GM06990 (cell line): ENCODE results near the gene GAD1.
A peak's percentile ranks its signal among the peaks of the same experiment; 100 is the strongest.

ENCODE experiments used
- DNase-seq: peaks from one replicate; pipeline ENCODE4 v3.0.0-alpha.2; 2011; ENCODE audit not compliant: insufficient read length; ENCODE audit errors: extremely low read depth
- H3K27me3 ChIP-seq: replicated peaks from 2 replicates; pipeline ENCODE4 v1.6.0; 2011; ENCODE audit warnings: low read length; ENCODE audit not compliant: control insufficient read depth, insufficient read depth
- H3K36me3 ChIP-seq: 2 replicates; pipeline ENCODE4 v1.5.1; 2011; ENCODE audit warnings: low read length; ENCODE audit not compliant: control insufficient read depth, insufficient read depth
- H3K4me3 ChIP-seq: replicated peaks from 2 replicates; pipeline ENCODE4 v1.5.1; 2011; ENCODE audit warnings: low read depth, mild to moderate bottlenecking, control low read depth, low read length
- TF ChIP-seq, protein P1 (sequence below): IDR thresholded peaks from 2 replicates; pipeline ENCODE4 v1.5.1; 2011; ENCODE audit warnings: low read length, control low read depth, mild to moderate bottlenecking, inconsistent platforms; ENCODE audit not compliant: insufficient read depth, poor library complexity, severe bottlenecking

The GAD1 gene

DNA sequence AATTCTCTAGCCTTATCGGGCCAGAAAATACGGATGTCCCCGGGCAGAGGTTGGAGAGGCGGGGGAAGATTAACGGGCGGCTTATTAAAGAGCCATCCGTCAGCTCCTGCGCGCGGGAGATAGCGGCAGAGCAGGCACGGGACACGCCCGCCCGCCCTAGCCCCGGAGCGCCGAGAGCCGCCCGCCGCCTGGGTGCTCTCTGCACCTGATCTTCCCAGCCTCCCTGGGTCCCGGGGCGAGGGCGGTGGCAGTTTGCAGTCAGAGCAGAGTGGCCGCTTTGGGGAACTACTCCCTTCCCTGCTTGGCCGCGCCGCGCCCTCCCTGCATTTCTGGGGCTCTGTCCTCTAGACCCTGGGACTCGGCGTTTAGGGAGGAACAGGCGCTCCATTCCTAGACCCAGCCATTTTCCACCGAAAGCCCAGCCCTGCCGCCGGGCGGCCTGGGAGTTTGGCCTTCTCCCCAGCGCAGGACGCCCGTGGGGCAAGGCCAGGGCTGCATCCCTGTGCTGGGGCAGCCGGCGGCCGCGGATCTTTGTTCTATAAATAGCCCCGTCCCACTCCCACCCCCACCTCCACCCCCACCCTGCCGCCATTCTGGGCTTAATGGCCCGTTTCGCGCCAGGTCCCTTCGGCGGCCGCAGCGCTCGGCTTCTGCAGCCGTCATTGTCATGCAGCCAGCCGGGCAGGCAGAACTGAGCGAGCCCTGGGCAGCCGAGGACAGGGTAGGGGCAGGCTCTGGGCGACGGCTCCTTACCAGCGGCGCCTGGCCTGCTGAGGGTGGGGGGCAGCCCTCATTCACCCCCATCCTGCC, 6.6 kb downstream of the GAD1 start:
- Histone ChIP-seq H3K4me3 (no peak overlapping the region), H3K36me3 (no peaks in the 10 kb centered on the region), H3K27me3 (peaks cover 10% of the 10 kb centered on the region)
- TF ChIP-seq, protein P1, sequence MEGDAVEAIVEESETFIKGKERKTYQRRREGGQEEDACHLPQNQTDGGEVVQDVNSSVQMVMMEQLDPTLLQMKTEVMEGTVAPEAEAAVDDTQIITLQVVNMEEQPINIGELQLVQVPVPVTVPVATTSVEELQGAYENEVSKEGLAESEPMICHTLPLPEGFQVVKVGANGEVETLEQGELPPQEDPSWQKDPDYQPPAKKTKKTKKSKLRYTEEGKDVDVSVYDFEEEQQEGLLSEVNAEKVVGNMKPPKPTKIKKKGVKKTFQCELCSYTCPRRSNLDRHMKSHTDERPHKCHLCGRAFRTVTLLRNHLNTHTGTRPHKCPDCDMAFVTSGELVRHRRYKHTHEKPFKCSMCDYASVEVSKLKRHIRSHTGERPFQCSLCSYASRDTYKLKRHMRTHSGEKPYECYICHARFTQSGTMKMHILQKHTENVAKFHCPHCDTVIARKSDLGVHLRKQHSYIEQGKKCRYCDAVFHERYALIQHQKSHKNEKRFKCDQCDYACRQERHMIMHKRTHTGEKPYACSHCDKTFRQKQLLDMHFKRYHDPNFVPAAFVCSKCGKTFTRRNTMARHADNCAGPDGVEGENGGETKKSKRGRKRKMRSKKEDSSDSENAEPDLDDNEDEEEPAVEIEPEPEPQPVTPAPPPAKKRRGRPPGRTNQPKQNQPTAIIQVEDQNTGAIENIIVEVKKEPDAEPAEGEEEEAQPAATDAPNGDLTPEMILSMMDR = no peak
- no peak for DNase-seq

DNA sequence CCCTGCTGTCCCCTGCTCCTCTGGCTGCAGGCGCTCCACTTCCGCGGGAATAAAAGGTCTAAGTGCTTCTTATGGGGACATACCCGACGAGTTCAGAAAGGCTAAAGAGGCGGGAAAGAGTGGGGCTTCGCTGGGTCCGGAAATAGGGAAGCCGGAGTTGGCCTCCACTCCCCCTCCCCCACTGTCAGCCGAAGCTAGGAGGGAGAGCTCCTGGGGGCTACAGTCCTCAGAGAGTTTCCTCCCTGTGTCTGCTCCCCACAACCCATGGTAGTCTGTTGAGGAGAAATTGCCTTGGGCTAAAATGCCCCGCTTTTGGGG, 7.2 kb downstream of the GAD1 start:
- Histone ChIP-seq H3K27me3 (peaks cover 9% of the 10 kb centered on the region), H3K4me3 (no peak overlapping the region), H3K36me3 (no peaks in the 10 kb centered on the region)
- DNase-seq = no peak
- TF ChIP-seq, protein P1 = peak; percentile 5

DNA sequence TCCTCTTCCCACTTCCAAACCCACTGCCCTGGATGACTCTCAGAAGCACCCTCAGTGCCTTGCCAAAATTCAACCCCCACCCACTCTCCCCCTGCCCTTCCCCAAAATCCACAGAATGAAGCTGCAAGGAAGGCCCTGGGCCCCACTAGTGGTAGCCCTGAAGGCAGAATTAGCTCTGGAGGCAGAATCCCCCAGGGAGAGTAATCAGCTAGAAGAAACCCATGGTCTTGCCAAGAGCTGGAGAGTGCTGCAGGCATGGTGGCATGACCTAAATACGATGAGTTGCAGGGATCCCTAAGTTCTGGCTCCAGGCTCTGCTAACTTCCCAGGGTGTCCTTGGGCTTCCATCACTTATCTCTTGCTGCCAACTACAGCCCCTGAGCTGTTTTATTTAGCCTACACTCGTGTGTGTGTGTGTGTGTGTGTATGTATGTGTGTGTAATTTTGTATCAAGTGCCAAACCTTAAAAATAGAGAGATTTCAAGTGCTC, 7.9 kb downstream of the GAD1 start:
- Histone ChIP-seq H3K27me3 (peaks cover 9% of the 10 kb centered on the region), H3K36me3 (no peaks in the 10 kb centered on the region), H3K4me3 (no peak overlapping the region)
- TF ChIP-seq, protein P1 = no peak
- DNase-seq = no peak

DNA sequence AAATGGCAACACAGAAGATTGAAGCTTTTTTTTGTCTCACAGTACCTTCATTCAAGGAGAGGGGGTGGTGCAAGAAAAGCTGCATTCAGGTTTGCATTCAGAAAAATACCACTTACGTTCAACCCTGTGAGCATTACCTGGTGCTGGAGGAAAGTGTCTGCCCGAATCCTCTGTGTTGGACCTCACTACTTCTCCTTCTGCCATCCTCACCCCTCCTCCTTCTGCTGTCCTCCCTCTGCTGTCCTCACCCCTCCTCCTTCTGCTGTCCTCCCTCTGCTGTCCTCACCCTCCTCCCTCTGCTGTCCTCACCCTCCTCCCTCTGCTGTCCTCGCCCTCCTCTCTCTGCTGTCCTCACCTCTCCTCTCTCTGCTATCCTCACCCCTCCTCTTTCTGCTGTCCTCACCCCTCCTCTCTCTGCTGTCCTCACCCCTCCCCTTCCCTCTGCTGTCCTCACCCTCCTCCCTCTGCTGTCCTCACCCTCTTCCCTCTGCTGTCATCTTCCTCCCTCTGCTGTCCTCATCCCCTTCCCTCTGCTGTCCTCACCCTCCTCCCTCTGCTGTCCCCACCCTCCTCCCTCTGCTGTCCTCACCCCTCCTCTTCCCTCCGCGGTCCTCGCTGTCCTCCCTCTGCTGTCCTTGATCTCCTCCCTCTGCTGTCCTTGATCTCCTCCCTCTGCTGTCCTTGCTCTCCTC, 11.3 kb downstream of the GAD1 start:
- H3K36me3 ChIP-seq = no peaks in the 10 kb centered on the region
- TF ChIP-seq, protein P1 = no peak
- peaks cover 2% of the 10 kb centered on the region for H3K27me3 ChIP-seq
- no peak overlapping the region for H3K4me3 ChIP-seq
- no peak for DNase-seq

DNA sequence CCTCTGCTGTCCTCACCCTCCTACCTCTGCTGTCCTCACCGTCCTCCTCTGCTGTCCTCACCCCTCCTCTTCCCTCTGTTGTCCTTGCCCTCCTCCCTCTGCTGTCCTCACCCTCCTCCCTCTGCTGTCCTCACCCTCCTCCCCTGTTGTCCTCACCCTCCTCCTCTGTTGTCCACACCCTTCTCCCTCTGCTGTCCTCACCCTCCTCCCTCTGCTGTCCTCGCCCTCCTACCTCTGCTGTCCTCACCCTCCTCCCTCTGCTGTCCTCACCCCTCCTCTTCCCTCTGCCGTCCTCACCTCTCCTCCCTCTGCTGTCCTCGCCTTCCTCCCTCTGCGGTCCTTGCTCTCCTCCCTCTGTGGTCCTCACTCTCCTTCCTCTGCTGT, 11.8 kb downstream of the GAD1 start:
- Histone ChIP-seq H3K4me3 (no peak overlapping the region), H3K27me3 (peaks cover 2% of the 10 kb centered on the region), H3K36me3 (no peaks in the 10 kb centered on the region)
- no peak for DNase-seq
- TF ChIP-seq, protein P1 = no peak
